Neuronal stem cell (in vitro differentiated cells): ENCODE results near the gene TAF4B.
"Not testable (repeated sequence)": the region's sequence is repeated elsewhere in the genome, so short reads cannot be mapped to it uniquely, and the experiment has no call there.

ENCODE experiments used
- DNase-seq: peaks from one replicate; pipeline ENCODE4 v3.0.0-alpha.2; 2013; ENCODE audit warnings: low spot score
- H2AFZ ChIP-seq: one replicate; pipeline ENCODE4 v1.6.1; 2013; ENCODE audit warnings: mild to moderate bottlenecking, low read length, inconsistent platforms
- H2AK5ac ChIP-seq: 2 replicates; pipeline ENCODE4 v1.6.1; 2013; ENCODE audit warnings: low read depth, mild to moderate bottlenecking, inconsistent platforms, low read length, moderate library complexity, mixed read lengths
- H2BK120ac ChIP-seq: 2 replicates; pipeline ENCODE4 v1.6.1; 2013; ENCODE audit warnings: low read depth, mild to moderate bottlenecking, inconsistent platforms, low read length, moderate library complexity, mixed read lengths
- H2BK12ac ChIP-seq: one replicate; pipeline ENCODE4 v1.6.1; 2013; ENCODE audit warnings: low read length, inconsistent platforms
- H2BK15ac ChIP-seq: 2 replicates; pipeline ENCODE4 v1.6.1; 2013; ENCODE audit warnings: mild to moderate bottlenecking, low read length, inconsistent platforms, mixed read lengths
- H2BK5ac ChIP-seq: one replicate; pipeline ENCODE4 v1.6.1; 2013; ENCODE audit warnings: inconsistent platforms, mild to moderate bottlenecking, low read length, moderate library complexity
- H3K14ac ChIP-seq: one replicate; pipeline ENCODE4 v1.6.1; 2013; ENCODE audit warnings: low read length, inconsistent platforms
- H3K18ac ChIP-seq: 2 replicates; pipeline ENCODE4 v1.6.1; 2013; ENCODE audit warnings: low read length, inconsistent platforms
- H3K23ac ChIP-seq: 2 replicates; pipeline ENCODE4 v1.6.1; 2013; ENCODE audit warnings: low read depth, mild to moderate bottlenecking, mixed read lengths, low read length, inconsistent platforms; ENCODE audit not compliant: poor library complexity
- H3K27ac ChIP-seq: replicated peaks from 3 replicates; pipeline ENCODE4 v1.5.1; 2013; ENCODE audit warnings: low read length, inconsistent platforms
- H3K27me3 ChIP-seq, 3 experiments: 2 replicates each; pipeline ENCODE4 v1.6.1; 2013; ENCODE audit warnings: low read length in 3 of 3, mild to moderate bottlenecking in 2 of 3, inconsistent platforms in 1 of 3, low read depth in 1 of 3, mixed read lengths in 1 of 3, moderate library complexity in 1 of 3; ENCODE audit not compliant: control insufficient read depth in 3 of 3, insufficient read depth in 3 of 3
- H3K36me3 ChIP-seq, 2 donors: replicated peaks in 1 of 2; 2 replicates each; pipeline ENCODE4 v1.6.1; 2013; ENCODE audit warnings: low read length in 2 of 2; ENCODE audit not compliant: control insufficient read depth in 2 of 2, insufficient read depth in 2 of 2
- H3K4ac ChIP-seq: 2 replicates; pipeline ENCODE4 v1.6.1; 2013; ENCODE audit warnings: inconsistent platforms, mild to moderate bottlenecking, low read length, moderate library complexity
- H3K4me1 ChIP-seq, 2 donors: 1 replicate in 1 of 2; 2 replicates in 1 of 2; pipeline ENCODE4 v1.6.1; 2013; ENCODE audit warnings: low read length in 2 of 2, low read depth in 1 of 2; ENCODE audit not compliant: control insufficient read depth in 2 of 2, insufficient read depth in 1 of 2
- H3K4me2 ChIP-seq: one replicate; pipeline ENCODE4 v1.6.1; 2013; ENCODE audit warnings: mild to moderate bottlenecking, low read length, inconsistent platforms; ENCODE audit not compliant: insufficient read depth, poor library complexity, severe bottlenecking
- H3K4me3 ChIP-seq, 2 donors: 2 replicates each; pipeline ENCODE4 v1.5.1; 2013; ENCODE audit warnings: low read length in 2 of 2, mild to moderate bottlenecking in 2 of 2, inconsistent platforms in 1 of 2, moderate library complexity in 1 of 2
- H3K79me1 ChIP-seq: one replicate; pipeline ENCODE4 v1.6.1; 2013; ENCODE audit warnings: low read depth, mild to moderate bottlenecking, inconsistent platforms, low read length, moderate library complexity
- H3K9ac ChIP-seq: one replicate; pipeline ENCODE4 v1.6.1; 2013; ENCODE audit warnings: mild to moderate bottlenecking, low read depth, low read length, inconsistent platforms; ENCODE audit not compliant: poor library complexity
- H3K9me3 ChIP-seq, 2 donors: replicated peaks in 1 of 2; 2 replicates each; pipeline versions ENCODE3 to v1.6.1; 2013; ENCODE audit warnings: low read length in 2 of 2, mild to moderate bottlenecking in 2 of 2, inconsistent platforms in 1 of 2, low read depth in 1 of 2, mixed read lengths in 1 of 2, moderate library complexity in 1 of 2; ENCODE audit not compliant: control insufficient read depth in 2 of 2, insufficient read depth in 1 of 2
- H4K8ac ChIP-seq: one replicate; pipeline ENCODE4 v1.6.1; 2013; ENCODE audit warnings: low read depth, mild to moderate bottlenecking, inconsistent platforms, low read length, moderate library complexity
- H4K91ac ChIP-seq: one replicate; pipeline ENCODE4 v1.6.1; 2013; ENCODE audit warnings: low read length, low read depth, mild to moderate bottlenecking, inconsistent platforms; ENCODE audit not compliant: poor library complexity
- WGBS, 2 donors: extraction: QIAGEN DNeasy Blood & Tissue Kit; methylation state at CpG; one replicate each; pipeline ENCODE4 v1.1.7; 2013; ENCODE audit warnings: missing lambda C conversion rate in 2 of 2, mixed read lengths in 1 of 2; ENCODE audit not compliant: insufficient read length in 2 of 2, insufficient replicate concordance in 1 of 2; ENCODE audit errors: extremely low coverage in 2 of 2; 5-methylcytosine and 5-hydroxymethylcytosine counted together

Gene TAF4B

DNA sequence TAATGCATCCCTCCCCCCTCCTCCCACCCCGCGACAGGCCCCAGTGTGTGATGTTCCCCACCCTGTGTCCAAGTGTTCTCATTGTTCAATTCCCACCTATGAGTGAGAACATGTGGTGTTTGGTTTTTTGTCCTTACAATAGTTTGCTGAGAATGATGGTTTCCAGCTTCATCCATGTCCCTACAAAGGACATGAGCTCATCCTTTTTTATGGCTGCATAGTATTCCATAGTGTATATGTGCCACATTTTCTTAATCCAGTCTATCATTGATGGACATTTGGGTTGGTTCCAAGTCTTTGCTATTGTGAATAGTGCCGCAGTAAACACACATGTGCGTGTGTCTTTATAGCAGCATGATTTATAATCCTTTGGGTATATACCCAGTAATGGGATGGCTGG lies 33.2 kb downstream of the TAF4B start:
- H3K9me3 ChIP-seq, DNase-seq, H2AK5ac ChIP-seq, H2BK15ac ChIP-seq, H2BK12ac ChIP-seq, H3K4me2 ChIP-seq, H4K91ac ChIP-seq, H3K23ac ChIP-seq, H3K4ac ChIP-seq, H3K27me3 ChIP-seq, H3K36me3 ChIP-seq, H2BK5ac ChIP-seq, H4K8ac ChIP-seq, H3K79me1 ChIP-seq, H3K14ac ChIP-seq, H3K4me3 ChIP-seq, H3K18ac ChIP-seq, H3K4me1 ChIP-seq, H2BK120ac ChIP-seq, H3K9ac ChIP-seq, H3K27ac ChIP-seq, H2AFZ ChIP-seq: not testable (repeated sequence)
- WGBS, 2 donors = no CpG with 5 or more reads among the region's 4 CpGs

DNA sequence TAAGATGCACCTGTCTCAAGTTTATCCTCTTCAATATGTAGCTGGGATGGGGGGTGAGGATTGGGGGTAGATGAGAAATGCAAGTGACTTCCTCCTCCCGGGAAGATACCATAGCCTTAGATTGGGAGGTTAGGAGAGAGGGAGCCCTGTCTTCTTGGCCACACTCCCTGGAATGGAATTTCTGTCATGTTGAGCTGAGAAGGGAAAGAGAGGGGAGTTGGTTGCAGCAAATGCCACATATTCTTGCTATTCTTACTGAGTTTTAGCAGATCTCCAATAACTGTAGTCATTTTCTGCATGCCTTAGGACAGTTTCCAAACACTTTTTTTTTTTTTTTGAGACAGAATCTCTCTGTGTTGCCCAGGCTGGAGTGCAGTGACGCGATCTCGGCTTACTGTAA lies 35.9 kb downstream of the TAF4B start:
- H4K91ac ChIP-seq = no peak overlapping the region
- H2BK15ac ChIP-seq = no peak overlapping the region
- H3K4me3 ChIP-seq = no peak overlapping the region
- H3K9ac ChIP-seq = no peak overlapping the region
- H4K8ac ChIP-seq = no peak overlapping the region
- no peak overlapping the region for H3K4me2 ChIP-seq
- H2AFZ ChIP-seq = no peak overlapping the region
- no peaks in the 10 kb centered on the region for H3K27me3 ChIP-seq
- no peaks in the 10 kb centered on the region for H3K4me1 ChIP-seq
- no CpG with 5 or more reads among the region's 4 CpGs for WGBS, 2 donors
- no peak overlapping the region for H3K27ac ChIP-seq
- H2BK120ac ChIP-seq = no peak overlapping the region
- no peak overlapping the region for H2BK5ac ChIP-seq
- no peak overlapping the region for H3K23ac ChIP-seq
- H3K79me1 ChIP-seq = no peaks in the 10 kb centered on the region
- no peak overlapping the region for H3K14ac ChIP-seq
- no peak overlapping the region for H3K4ac ChIP-seq
- no peak overlapping the region for H2BK12ac ChIP-seq
- no peak overlapping the region for H3K18ac ChIP-seq
- no peaks in the 10 kb centered on the region for H3K9me3 ChIP-seq
- H2AK5ac ChIP-seq = no peak overlapping the region
- no peaks in the 10 kb centered on the region for H3K36me3 ChIP-seq
- DNase-seq = no peak

DNA sequence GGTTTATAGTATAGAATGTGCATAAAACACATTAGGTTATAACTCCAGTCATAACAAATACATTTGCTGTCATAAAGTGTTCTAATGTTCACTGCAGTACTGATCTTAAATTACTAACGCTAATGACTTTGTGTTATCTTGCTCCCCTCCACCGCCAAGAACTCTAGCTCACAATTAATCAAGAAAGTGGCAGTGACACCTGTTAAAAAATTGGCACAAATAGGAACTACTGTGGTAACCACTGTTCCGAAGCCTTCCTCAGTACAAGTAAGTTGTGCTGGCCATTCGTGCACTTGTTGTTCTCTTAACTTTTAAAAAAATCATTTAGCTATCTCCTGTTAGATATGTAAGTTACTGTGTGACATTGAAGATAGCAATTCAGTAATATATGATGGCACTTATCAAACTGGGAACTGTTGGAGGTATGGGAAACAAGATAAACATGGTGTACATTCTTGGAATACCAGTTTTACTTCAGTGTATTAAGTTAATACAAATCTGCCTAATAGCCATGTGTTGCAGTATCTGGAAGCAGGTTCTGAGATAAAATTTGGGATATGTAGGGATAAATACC lies 41.2 kb downstream of the TAF4B start:
- Histone ChIP-seq H3K36me3 (no peaks in the 10 kb centered on the region), H2BK5ac (no peak overlapping the region), H4K91ac (no peak overlapping the region), H3K4me3 (no peak overlapping the region), H3K23ac (no peak overlapping the region), H3K4me1 (no peaks in the 10 kb centered on the region), H2BK12ac (no peak overlapping the region), H3K27ac (no peak overlapping the region), H2AFZ (no peak overlapping the region), H3K9ac (no peak overlapping the region), H3K79me1 (no peaks in the 10 kb centered on the region), H3K27me3 (no peaks in the 10 kb centered on the region), H2BK120ac (no peak overlapping the region), H3K4me2 (no peak overlapping the region), H3K18ac (no peak overlapping the region), H2AK5ac (no peak overlapping the region), H4K8ac (no peak overlapping the region), H2BK15ac (no peak overlapping the region), H3K4ac (no peak overlapping the region), H3K14ac (no peak overlapping the region), H3K9me3 (peaks cover 0 to 2% of the 10 kb centered on the region in 2 donors)
- WGBS, 2 donors = no CpG with 5 or more reads among the region's 4 CpGs
- no peak for DNase-seq

DNA sequence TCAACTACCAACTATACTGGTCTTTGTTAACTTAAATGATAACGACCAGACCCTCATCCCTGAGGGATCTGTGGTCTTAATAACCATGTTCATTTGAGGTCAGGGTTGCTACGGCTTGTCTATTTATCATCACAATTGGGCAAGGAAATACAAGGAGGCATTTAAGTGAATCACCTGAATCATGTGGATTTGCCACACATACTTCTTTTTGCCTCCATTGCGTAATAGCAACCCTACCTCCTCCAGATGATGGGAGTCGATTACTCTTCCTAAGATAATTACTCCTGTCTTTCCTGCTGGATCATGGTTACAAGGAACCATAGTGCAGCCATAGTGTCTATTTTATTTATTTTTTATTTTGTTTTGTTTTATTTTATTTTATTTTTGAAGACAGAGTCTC lies 42.2 kb downstream of the TAF4B start:
- Histone ChIP-seq H2BK5ac (no peak overlapping the region), H3K36me3 (no peaks in the 10 kb centered on the region), H3K14ac (no peak overlapping the region), H3K27ac (no peak overlapping the region), H2BK15ac (no peak overlapping the region), H2AFZ (no peak overlapping the region), H2AK5ac (no peak overlapping the region), H3K4me1 (no peaks in the 10 kb centered on the region), H3K23ac (no peak overlapping the region), H3K9me3 (peaks cover 0 to 2% of the 10 kb centered on the region in 2 donors), H4K8ac (no peak overlapping the region), H3K4me3 (no peak overlapping the region), H2BK120ac (no peak overlapping the region), H3K79me1 (no peaks in the 10 kb centered on the region), H2BK12ac (no peak overlapping the region), H3K27me3 (no peaks in the 10 kb centered on the region), H3K4me2 (no peak overlapping the region), H3K9ac (no peak overlapping the region), H3K18ac (no peak overlapping the region), H4K91ac (no peak overlapping the region), H3K4ac (no peak overlapping the region)
- no CpG with 5 or more reads among the region's 4 CpGs for WGBS, 2 donors
- no peak for DNase-seq
